ENCODE data around the gene SIVA1.

Gene SIVA1

DNA sequence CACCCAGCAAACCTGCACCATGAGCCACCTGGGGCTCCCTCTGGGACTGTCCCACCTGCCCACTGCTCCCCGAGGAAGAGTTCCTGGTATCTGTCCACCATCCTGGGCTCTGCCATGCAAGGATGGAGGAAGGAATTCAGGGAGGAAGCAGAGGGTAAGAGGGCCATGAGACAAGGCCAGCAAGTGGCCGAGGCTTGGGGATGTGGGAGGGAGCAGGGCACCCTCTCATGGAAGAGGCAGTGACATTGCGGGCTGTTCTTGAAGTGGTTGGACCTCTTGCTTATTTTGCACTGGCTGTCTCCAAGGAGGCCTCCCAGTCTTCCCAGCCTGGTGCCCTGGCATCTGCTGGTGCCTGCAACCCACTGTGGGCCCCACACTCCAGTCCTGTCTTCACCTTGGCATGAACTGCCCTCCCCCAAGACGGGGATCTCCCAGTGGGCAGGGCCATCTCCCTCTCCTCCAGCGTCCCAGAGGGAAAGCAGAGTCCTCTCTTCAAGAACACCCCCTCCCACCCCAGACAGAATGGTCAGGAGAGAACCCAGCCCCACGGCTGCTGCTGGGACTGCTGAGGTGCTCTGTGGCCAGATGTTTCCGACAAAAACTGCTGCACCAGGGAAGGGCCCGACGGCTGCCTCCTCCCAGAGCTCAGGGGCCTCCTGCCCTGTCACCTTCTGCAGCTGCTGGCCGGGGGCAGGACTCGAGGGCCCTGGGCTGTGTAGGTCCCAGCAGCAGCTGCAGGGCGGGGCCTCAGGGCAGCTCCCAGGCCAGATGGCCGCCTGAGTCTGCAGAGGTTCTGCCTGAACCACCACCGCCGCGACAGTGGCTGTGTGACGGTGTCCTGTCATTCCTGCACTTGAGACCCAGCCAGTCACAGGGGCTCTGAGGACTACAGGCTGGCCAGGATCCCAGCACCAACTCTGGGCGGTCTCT lies 44.4 kb downstream of the SIVA1 start:
- DNase-seq (ENCODE audit: low read depth): no peak

DNA sequence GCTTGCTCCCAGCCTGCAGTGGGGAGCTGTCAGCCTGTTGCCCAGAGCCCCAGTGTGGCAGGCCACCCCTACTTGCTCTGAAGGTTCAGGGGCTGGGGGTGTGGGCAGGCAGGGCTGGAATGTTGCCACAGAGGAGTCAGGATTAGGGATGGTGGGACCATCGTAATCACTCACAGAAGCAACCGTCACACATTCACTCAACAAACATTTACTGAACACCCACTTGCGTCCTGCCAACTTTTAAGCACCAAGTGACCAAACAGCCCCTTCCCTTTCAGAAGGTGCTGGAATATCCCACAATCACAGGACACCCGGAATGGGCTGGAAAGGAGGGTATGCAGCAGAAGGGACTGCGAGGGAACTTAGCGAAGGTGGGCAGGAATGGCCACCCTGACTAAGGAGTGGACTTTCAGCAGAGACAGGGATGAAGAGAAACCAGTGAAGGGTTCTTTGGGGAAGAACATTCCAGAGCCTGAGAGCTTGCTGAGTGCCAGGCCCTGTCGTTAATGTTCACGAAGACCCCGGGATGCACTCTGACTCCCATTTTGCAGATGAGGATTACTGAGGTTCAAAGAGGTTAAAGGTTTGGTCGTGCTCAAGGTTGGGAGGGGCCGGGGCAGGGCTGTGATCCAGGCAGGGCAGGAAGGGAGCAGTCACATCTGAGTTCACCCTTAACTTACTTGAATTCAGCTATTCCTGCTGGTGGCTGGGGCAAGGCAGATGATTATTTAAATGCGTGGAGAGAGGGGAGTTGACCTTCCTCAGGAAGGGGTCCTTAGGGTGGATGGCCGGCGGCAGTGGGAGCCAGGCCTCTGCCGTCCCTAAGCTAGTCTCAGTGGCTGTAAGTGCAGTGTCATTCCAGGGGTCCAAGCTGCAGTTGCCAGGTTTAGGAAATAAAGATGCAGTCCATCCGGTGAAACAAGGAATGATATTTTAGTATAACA lies 45.6 kb downstream of the SIVA1 start:
- no peak for DNase-seq (ENCODE audit: low read depth)

- DNase-seq (ENCODE audit: low read depth): no peak
These were observed 46.5 kb downstream of the SIVA1 start for GRCh38 chr14:104799244-104800014.

DNA sequence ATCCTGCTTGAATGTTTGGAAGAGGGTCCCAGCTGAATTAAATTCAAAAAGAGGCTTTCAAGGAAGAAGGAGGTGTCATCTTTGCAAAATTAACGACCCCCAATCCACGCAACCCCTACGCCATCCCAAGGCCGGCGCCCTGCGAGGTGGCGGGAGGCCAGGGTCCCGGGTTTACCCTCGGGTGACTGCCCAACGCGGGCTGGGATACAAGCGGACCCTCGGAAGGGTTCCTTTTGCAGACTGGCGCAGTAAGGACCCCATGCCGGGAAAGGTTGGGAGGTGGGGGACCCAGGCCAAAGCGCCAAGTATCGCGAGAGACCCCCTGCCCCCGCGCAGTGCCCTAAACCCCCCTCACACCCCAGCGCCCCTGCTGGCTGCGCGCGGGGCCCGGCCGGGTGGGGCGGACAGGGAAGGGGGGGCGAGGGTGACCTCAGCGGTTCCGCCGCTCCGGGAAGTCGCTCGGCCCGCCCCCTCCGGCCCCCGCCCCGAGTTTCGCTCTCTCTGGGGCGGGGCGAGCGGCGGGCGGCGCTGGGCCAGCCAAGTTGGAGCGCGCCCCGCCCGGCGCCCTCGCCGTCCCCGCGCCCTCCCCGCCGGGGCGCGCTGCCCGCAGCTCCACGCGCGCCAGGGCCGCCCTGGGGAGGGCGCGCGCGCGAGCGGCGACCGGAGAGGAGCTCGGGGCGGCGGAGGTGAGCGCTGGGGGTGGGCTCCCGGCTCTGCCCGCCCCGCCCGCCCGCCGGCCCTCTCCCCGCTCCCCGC lies 47.2 kb downstream of the SIVA1 start:
- peak; percentile 75 for DNase-seq (ENCODE audit: low read depth)

- DNase-seq (ENCODE audit: low read depth): peak; percentile 51
These were observed 48.0 kb downstream of the SIVA1 start, which contains the start of gene ZBTB42 for GRCh38 chr14:104800771-104801519. ZBTB42 (plus strand) TSS chr14:104801101; CDS start chr14:104801198, 97 bp downstream.

- DNase-seq (ENCODE audit: low read depth): no peak
These were observed 48.8 kb downstream of the SIVA1 start for GRCh38 chr14:104801520-104802393.

DNA sequence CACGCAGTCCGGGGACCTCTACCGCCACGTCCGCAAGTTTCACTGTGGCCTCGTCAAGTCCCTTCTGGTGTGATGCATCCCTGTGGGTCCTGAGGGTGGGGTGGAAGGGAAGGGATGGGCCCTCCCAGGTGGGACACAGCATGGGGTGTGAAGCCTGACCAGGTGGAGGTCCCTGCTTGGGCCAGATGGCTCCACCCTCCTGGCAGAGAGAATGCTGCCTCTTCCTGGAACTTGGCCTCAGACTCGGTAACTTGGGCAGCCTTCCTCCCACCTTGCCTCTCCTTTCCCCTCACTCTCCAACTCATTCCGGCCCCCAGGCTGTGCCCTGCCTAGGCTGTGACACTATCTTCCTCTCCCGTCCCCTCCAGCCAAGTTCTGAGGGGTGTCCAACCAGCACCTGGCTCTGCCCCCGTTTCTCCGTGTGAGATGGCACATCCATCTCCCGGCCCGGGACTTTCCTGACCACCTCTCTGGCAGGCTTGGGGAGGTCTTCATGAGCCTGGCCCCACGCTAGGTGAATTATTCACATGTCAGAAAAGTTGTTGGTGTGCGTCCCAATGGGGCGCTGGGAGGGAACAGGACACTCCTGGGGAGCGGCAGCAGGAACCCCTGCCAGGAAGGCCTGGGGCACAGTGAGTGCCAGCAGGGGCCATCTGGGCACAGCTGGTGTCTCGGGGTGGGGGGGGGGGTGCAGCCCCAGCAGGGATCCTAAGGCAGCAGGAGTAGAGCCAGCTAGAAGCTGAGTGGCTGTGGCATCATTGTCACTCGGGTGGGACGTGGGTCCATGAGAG lies 49.6 kb downstream of the SIVA1 start:
- no peak for DNase-seq (ENCODE audit: low read depth)

GRCh38 chr14:104803280-104803911 lies 50.4 kb downstream of the SIVA1 start:
- no peak for DNase-seq (ENCODE audit: low read depth)

DNA sequence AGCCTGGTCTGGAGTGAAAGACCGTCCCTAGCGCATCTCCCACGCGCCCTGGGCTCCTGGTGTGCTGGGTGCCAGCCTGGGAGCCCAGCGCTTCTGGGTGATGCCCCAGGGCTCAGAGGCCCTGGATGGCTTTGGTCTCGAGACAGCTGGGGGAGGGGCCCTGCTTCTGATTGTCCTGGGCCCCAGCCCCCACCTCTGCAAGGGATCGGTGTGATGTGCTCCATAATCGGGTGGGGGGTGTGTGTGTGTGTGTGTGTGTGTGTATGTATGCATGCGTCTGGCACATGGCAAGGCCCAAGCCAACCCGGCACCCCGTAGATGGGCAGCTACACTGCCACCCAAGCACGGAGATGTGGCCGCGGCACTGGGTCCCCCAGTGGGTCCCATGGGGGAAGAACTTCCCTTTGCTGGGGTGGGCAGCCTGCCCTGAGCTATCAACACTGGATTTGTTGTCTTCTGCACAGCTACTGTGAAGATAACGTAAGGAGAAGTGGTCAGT lies 51.0 kb downstream of the SIVA1 start:
- DNase-seq (ENCODE audit: low read depth): no peak

DNA sequence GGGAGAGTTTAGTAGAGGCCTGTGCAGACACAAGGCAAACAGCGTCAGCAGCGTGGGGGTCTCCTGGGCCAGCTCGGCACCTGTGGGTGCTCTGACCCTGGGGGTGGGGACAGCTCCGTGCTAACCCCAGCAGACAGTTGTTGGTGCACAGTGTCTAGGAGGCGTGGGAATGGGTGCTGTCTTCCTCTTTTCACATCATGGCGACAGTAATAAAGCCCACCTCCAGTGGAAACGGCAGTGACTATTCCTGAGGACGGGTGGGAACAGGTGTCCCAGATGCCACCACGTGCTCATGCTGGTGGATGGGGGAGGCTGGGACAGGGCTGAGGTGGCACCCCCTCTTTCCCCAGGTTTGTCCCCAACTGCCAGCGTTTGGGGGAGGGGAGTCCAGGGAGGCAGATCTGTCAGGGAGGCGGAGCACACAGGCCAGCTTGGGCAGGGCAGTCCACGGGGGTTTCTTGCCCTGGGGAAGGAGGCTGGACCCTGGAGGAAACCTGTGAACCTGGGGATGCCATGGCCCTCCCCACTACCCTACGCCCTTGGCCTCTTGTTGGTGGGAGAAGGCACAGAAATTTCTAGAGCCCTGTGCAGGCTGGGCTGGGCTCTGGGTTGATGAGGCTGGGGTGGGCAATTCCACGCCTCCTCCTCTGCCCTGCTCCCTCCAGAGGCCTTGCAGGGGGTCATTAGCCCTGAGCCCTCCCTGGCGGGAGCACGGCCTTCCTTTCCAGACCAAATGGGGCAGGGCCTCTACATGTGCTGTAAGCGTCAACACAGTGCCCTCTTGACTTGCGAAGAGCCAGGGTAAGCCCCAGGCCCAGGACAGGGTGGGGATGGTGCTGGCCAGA lies 51.8 kb downstream of the SIVA1 start:
- no peak for DNase-seq (ENCODE audit: low read depth)

GRCh38 chr14:104805326-104805678 lies 52.4 kb downstream of the SIVA1 start:
- DNase-seq (ENCODE audit: low read depth): no peak

GRCh38 chr14:104805941-104806624 lies 53.1 kb downstream of the SIVA1 start:
- no peak for DNase-seq (ENCODE audit: low read depth)

DNA sequence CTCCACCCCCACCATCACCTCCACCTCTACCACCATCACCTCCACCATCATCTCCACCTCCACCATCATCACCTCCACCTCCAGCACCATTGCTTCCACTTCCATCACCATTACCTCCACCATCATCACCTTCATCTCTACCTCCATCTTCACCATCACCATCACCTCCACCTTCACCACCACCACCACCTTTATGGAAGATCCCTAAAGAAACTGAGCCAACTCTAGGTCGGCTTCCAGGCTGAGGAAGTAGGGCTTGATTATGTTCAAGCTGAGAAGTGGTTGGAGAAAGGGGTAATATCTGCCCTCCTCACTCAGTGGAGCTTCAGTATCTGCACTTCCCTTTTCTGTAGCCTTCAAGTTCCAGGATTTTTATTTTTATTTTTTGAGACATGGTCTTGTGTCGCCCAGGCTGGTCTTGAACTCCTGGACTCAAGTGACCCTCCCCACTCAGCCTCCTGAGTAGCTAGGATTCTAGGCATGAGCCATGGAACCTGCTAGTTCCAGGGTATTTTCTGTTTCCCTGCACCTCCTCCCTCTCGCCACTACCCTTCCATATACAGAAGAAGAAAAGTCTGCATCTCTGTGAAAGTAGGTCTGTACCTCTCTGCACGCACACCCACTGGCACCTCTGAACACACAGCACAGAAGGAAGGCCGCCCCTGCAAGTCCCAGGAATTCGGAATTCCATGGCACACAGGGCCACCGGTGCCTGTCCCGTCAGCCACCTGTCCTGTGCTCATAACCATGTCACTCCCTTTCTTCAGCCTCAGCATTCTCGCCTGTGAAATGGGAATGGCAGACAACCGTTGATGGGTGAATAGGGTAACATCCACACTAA lies 53.9 kb downstream of the SIVA1 start:
- no peak for DNase-seq (ENCODE audit: low read depth)

- DNase-seq (ENCODE audit: low read depth): no peak
These were observed 55.5 kb downstream of the SIVA1 start for GRCh38 chr14:104808456-104808855.
